Sigmoid colon (tissue), 4 donors: ENCODE data around the gene EPHX1.

Source experiments
- POLR2AphosphoS5 ChIP-seq, 4 donors: sonication (generic); formaldehyde crosslinking; IDR thresholded peaks; one replicate each; pipeline ENCODE4 v1.6.1; 2017; ENCODE audit warnings: antibody characterized with exemption in 4 of 4
- TF ChIP-seq, protein P1 (sequence below), 4 experiments: fragments of 450-650 bp in 3 of 4; fragments of 200-600 bp in 1 of 4; IDR thresholded peaks; one replicate each; pipeline ENCODE4 v1.5.1; 2016 to 2019; ENCODE audit warnings: antibody characterized with exemption in 4 of 4, mild to moderate bottlenecking in 3 of 4, moderate library complexity in 2 of 4

GRCh38 chr1:225780134-225780533 is 29.8 kb upstream of the EPHX1 start:
- TF ChIP-seq, protein P1, sequence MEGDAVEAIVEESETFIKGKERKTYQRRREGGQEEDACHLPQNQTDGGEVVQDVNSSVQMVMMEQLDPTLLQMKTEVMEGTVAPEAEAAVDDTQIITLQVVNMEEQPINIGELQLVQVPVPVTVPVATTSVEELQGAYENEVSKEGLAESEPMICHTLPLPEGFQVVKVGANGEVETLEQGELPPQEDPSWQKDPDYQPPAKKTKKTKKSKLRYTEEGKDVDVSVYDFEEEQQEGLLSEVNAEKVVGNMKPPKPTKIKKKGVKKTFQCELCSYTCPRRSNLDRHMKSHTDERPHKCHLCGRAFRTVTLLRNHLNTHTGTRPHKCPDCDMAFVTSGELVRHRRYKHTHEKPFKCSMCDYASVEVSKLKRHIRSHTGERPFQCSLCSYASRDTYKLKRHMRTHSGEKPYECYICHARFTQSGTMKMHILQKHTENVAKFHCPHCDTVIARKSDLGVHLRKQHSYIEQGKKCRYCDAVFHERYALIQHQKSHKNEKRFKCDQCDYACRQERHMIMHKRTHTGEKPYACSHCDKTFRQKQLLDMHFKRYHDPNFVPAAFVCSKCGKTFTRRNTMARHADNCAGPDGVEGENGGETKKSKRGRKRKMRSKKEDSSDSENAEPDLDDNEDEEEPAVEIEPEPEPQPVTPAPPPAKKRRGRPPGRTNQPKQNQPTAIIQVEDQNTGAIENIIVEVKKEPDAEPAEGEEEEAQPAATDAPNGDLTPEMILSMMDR (IDR thresholded peaks at IDR 0.05) = no peak
- no peak for TF ChIP-seq POLR2AphosphoS5 (IDR thresholded peaks at IDR 0.05)
